ENCODE data around the gene XPNPEP1. TPM values are rescaled to one million over a fixed set of nuclear protein-coding genes. Genes with fewer than 3 reads are reported as not detected.

Gene XPNPEP1
- total RNA-seq, 1 donor from 2014 or later = 80.6 TPM

GRCh38 chr10:109934958-109935793, 11.9 kb upstream of the XPNPEP1 start:
- peak; percentile 27 for TF ChIP-seq CTCF (IDR thresholded peaks at IDR 0.05)
- peak overlapping the region; percentile 80 for H3K27ac Mint-ChIP-seq (ENCODE audit: unreplicated experiment)
- no peaks in the 10 kb centered on the region for H3K36me3 Mint-ChIP-seq (ENCODE audit: low read depth)
- H3K27me3 Mint-ChIP-seq (ENCODE audit: low read depth) = no peaks in the 10 kb centered on the region
- no peaks in the 10 kb centered on the region for H3K9me3 Mint-ChIP-seq (ENCODE audit: low read depth)
- DNase-seq (ENCODE audit: low spot score) = no peak
- H3K4me3 Mint-ChIP-seq (ENCODE audit: unreplicated experiment) = peak overlapping the region; percentile 37
- peaks cover 56% of the 10 kb centered on the region for H3K4me1 Mint-ChIP-seq (ENCODE audit: low read depth)

DNA sequence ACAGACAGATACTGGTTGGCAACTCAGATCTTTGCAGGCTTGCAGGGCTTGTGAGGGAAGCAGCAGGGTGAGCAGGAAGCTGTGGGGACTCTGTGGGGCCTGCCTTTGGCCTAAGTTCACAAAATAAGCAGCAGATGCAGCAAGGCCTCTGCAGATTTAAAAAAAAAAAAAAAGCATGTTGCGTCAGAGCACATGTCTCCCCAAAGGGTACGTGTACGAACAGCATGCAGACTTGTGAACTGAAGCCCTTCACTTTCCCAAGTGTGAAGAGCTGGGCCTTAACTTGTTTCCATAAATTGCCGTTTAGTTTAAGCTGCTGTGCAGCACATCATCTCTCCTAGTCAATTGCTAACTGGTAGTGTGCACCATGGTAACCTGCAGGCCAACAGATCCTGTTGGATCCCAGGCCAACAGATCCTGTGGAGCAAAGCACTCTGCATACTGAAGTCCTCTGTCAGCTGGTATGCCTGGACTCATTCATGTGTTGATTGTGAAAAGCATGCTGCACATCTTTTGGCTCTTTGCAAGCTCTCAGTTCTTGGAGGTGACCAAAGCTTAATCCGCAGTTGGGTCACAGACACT, 10.8 kb upstream of the XPNPEP1 start:
- H3K27ac Mint-ChIP-seq (ENCODE audit: unreplicated experiment) = no peak overlapping the region
- peaks cover 55% of the 10 kb centered on the region for H3K4me1 Mint-ChIP-seq (ENCODE audit: low read depth)
- H3K36me3 Mint-ChIP-seq (ENCODE audit: low read depth) = no peaks in the 10 kb centered on the region
- H3K9me3 Mint-ChIP-seq (ENCODE audit: low read depth) = no peaks in the 10 kb centered on the region
- no peak overlapping the region for H3K4me3 Mint-ChIP-seq (ENCODE audit: unreplicated experiment)
- no peak for TF ChIP-seq CTCF (IDR thresholded peaks at IDR 0.05)
- no peaks in the 10 kb centered on the region for H3K27me3 Mint-ChIP-seq (ENCODE audit: low read depth)
- no peak for DNase-seq (ENCODE audit: low spot score)

GRCh38 chr10:109932968-109933367, 9.7 kb upstream of the XPNPEP1 start:
- TF ChIP-seq CTCF (IDR thresholded peaks at IDR 0.05) = no peak
- Mint-ChIP-seq H3K36me3 (ENCODE audit: low read depth) (no peaks in the 10 kb centered on the region), H3K4me3 (ENCODE audit: unreplicated experiment) (no peak overlapping the region), H3K27me3 (ENCODE audit: low read depth) (no peaks in the 10 kb centered on the region), H3K27ac (ENCODE audit: unreplicated experiment) (no peak overlapping the region), H3K4me1 (ENCODE audit: low read depth) (peaks cover 47% of the 10 kb centered on the region), H3K9me3 (ENCODE audit: low read depth) (no peaks in the 10 kb centered on the region)
- no peak for DNase-seq (ENCODE audit: low spot score)

GRCh38 chr10:109932391-109932790, 9.1 kb upstream of the XPNPEP1 start:
- Mint-ChIP-seq H3K36me3 (ENCODE audit: low read depth) (no peaks in the 10 kb centered on the region), H3K27ac (ENCODE audit: unreplicated experiment) (no peak overlapping the region), H3K4me3 (ENCODE audit: unreplicated experiment) (no peak overlapping the region), H3K9me3 (ENCODE audit: low read depth) (no peaks in the 10 kb centered on the region), H3K27me3 (ENCODE audit: low read depth) (no peaks in the 10 kb centered on the region), H3K4me1 (ENCODE audit: low read depth) (peaks cover 47% of the 10 kb centered on the region)
- TF ChIP-seq CTCF (IDR thresholded peaks at IDR 0.05) = no peak
- no peak for DNase-seq (ENCODE audit: low spot score)

DNA sequence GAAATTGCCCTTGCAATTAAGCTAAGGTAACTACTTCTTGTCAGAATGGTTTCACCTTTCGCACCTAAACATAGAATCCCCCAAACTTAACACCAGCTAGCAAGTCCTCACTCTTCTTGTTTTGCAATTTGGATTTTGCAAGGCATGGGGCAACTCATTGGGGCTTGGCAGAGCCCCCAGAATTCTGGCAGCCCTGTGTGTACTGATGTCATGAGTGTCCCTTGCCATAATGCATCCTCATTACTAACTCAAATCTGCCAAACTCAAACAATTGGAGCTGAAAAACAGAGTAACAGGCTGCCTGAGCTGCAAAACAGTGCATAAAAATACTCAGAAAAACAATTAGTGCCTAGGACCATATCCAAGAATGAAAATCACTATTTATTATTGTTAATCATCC, 7.9 kb upstream of the XPNPEP1 start:
- H3K9me3 Mint-ChIP-seq (ENCODE audit: low read depth) = no peaks in the 10 kb centered on the region
- no peak for TF ChIP-seq CTCF (IDR thresholded peaks at IDR 0.05)
- no peak for DNase-seq (ENCODE audit: low spot score)
- H3K27ac Mint-ChIP-seq (ENCODE audit: unreplicated experiment) = no peak overlapping the region
- no peaks in the 10 kb centered on the region for H3K36me3 Mint-ChIP-seq (ENCODE audit: low read depth)
- no peak overlapping the region for H3K4me3 Mint-ChIP-seq (ENCODE audit: unreplicated experiment)
- H3K27me3 Mint-ChIP-seq (ENCODE audit: low read depth) = no peaks in the 10 kb centered on the region
- H3K4me1 Mint-ChIP-seq (ENCODE audit: low read depth) = peaks cover 47% of the 10 kb centered on the region
